HepG2 (cell line): Measurements from ENCODE around the gene PLCB1. TPM values are rescaled to one million over a fixed set of nuclear protein-coding genes. Genes with fewer than 3 reads are reported as not detected.

ENCODE experiments used
- CTCF ChIP-seq: sonication (generic); formaldehyde crosslinking; IDR thresholded peaks from 2 replicates; pipeline ENCODE4 v1.5.0; 2020; ENCODE audit warnings: mild to moderate bottlenecking, missing genetic modification reagents, moderate library complexity
- ELK4 ChIP-seq: sonication (generic); formaldehyde crosslinking; IDR thresholded peaks from 2 replicates; pipeline ENCODE4 v1.9.0; 2021; ENCODE audit warnings: missing genetic modification reagents, borderline replicate concordance
- KLF13 ChIP-seq: sonication (generic); formaldehyde crosslinking; IDR thresholded peaks from 2 replicates; pipeline ENCODE4 v1.4.0; 2020; ENCODE audit warnings: mild to moderate bottlenecking, missing genetic modification reagents
- MTA3 ChIP-seq: sonication (generic); formaldehyde crosslinking; IDR thresholded peaks from 2 replicates; pipeline ENCODE4 v1.4.0; 2020; ENCODE audit warnings: missing genetic modification reagents
- NFRKB ChIP-seq: fragments of 450-650 bp; IDR thresholded peaks from 2 replicates; pipeline ENCODE4 v1.6.1; 2017
- PHF8 ChIP-seq: sonication (generic); formaldehyde crosslinking; IDR thresholded peaks from 2 replicates; pipeline ENCODE4 v1.5.0; 2020; ENCODE audit warnings: missing genetic modification reagents
- REPIN1 ChIP-seq: sonication (generic); formaldehyde crosslinking; IDR thresholded peaks from 2 replicates; pipeline ENCODE4 v1.8.0; 2022; ENCODE audit warnings: missing genetic modification reagents, low read depth, mild to moderate bottlenecking, borderline replicate concordance
- SAP130 ChIP-seq: IDR thresholded peaks from 2 replicates; pipeline ENCODE4 v1.6.1; 2016; ENCODE audit warnings: low read depth
- SKI ChIP-seq: fragments of 450-650 bp; IDR thresholded peaks from one replicate; pipeline ENCODE4 v1.6.1; 2018; ENCODE audit warnings: mild to moderate bottlenecking; ENCODE audit not compliant: partially characterized antibody
- SOX13 ChIP-seq, 3 experiments: fragments of 450-650 bp in 1 of 3; sonication (generic) in 1 of 3; formaldehyde crosslinking in 1 of 3; IDR thresholded peaks in 2 of 3; conservative IDR thresholded peaks in 1 of 3; 2 replicates each; pipeline versions ENCODE4 v1.5.0 to v1.6.1; 2016 to 2020; ENCODE audit warnings: antibody characterized with exemption in 1 of 3, mild to moderate bottlenecking in 1 of 3, missing compliant biosample characterization in 1 of 3, missing genetic modification reagents in 1 of 3, moderate library complexity in 1 of 3
- SRY ChIP-seq: sonication (generic); formaldehyde crosslinking; IDR thresholded peaks from 2 replicates; pipeline ENCODE4 v1.8.0; 2022; ENCODE audit warnings: mild to moderate bottlenecking, missing genetic modification reagents
- THAP7 ChIP-seq: sonication (generic); formaldehyde crosslinking; IDR thresholded peaks from 2 replicates; pipeline ENCODE4 v1.8.1; 2023; ENCODE audit warnings: mild to moderate bottlenecking, missing genetic modification reagents
- ZBTB40 ChIP-seq, 2 experiments: fragments of 450-650 bp in 1 of 2; sonication (generic) in 1 of 2; formaldehyde crosslinking in 1 of 2; IDR thresholded peaks; 2 replicates each; pipeline versions ENCODE4 v1.6.1 to v1.8.0; 2016 to 2022; ENCODE audit warnings: antibody characterized with exemption in 1 of 2, mild to moderate bottlenecking in 1 of 2, missing genetic modification reagents in 1 of 2
- ZNF7 ChIP-seq: IDR thresholded peaks from 2 replicates; pipeline ENCODE4 v1.6.1; 2016; ENCODE audit warnings: missing biosample characterization, missing genetic modification reagents
- polyA plus RNA-seq, 8 experiments: library from polyadenylated mRNA; depleted of rRNA in 3 of 8; stranded (reverse) in 7 of 8; unstranded in 1 of 8; fragments of >200 nt; fragmentation: Illumina TruSeq in 4 of 8; extraction: Trizol in 4 of 8; gene quantifications; 2 replicates each; pipeline versions ENCODE4 v1.2.1 to v1.2.3, GENCODE V29; 2011 to 2016; ENCODE audit warnings: low read depth in 4 of 8, missing spikeins in 1 of 8, mixed read lengths in 1 of 8; ENCODE audit not compliant: insufficient read depth in 1 of 8
- total RNA-seq, 5 experiments: library from RNA; depleted of rRNA; stranded (reverse); fragments of >200 nt; fragmentation: Illumina TruSeq; extraction: Trizol; gene quantifications; 2 replicates each; pipeline ENCODE4 v1.2.3, GENCODE V29; 2016; ENCODE audit warnings: low read depth in 1 of 5

Gene PLCB1
- total and polyA plus RNA-seq, 2 of the 13 experiments (the other 11 are each of a cell fraction or from before 2014, with no cell fraction given), result 42.4 to 55.9 TPM

GRCh38 chr20:8144282-8145245 lies 12.5 kb downstream of the PLCB1 start (continued):
- peak; percentile 75 for TF ChIP-seq THAP7
- TF ChIP-seq SRY, result peak; percentile 23; the same call in 1 of the 2 replicates
- TF ChIP-seq SAP130 (CRISPR knock-in tag), result peak; percentile 97
- TF ChIP-seq KLF13 (CRISPR knock-in tag), result no peak
- TF ChIP-seq REPIN1 (CRISPR knock-in tag), result peak; percentile 100
- TF ChIP-seq CTCF (CRISPR knock-in tag), result peak; percentile 35; the same call in 1 of the 2 replicates
- no peak for TF ChIP-seq ZBTB40 (IDR thresholded peaks at IDR 0.05)
- peak; percentile 96; the same call in 1 of the 2 replicates for TF ChIP-seq ZBTB40 (CRISPR knock-in tag; IDR thresholded peaks at IDR 0.05)
- peak; percentile 95 for TF ChIP-seq SOX13 (IDR thresholded peaks at IDR 0.05)
- peak in 1 of 2 experiments; percentile 98; a peak in 2 of 4 replicates for TF ChIP-seq SOX13 (CRISPR knock-in tag; conservative IDR thresholded peaks at IDR 0.05 in 1 of 2, IDR thresholded peaks at IDR 0.05 in 1 of 2)
- TF ChIP-seq MTA3 (CRISPR knock-in tag), result no peak
- no peak for TF ChIP-seq NFRKB
- TF ChIP-seq ZNF7, result peak; percentile 71; the same call in 1 of the 2 replicates
- TF ChIP-seq ELK4 (CRISPR knock-in tag), result no peak
- peak; percentile 73 for TF ChIP-seq PHF8 (CRISPR knock-in tag)
- TF ChIP-seq SKI, result peak; percentile 99
